HG02588 (cell line): ENCODE data around the gene PLCD1.

Experiments
- ATAC-seq: cut with Tn5 transposase; IDR thresholded peaks from one replicate; pipeline ENCODE4 v1.9.1; 2021; ENCODE audit warnings: mild to moderate bottlenecking, moderate library complexity; ENCODE audit not compliant: unreplicated experiment

Gene PLCD1

DNA sequence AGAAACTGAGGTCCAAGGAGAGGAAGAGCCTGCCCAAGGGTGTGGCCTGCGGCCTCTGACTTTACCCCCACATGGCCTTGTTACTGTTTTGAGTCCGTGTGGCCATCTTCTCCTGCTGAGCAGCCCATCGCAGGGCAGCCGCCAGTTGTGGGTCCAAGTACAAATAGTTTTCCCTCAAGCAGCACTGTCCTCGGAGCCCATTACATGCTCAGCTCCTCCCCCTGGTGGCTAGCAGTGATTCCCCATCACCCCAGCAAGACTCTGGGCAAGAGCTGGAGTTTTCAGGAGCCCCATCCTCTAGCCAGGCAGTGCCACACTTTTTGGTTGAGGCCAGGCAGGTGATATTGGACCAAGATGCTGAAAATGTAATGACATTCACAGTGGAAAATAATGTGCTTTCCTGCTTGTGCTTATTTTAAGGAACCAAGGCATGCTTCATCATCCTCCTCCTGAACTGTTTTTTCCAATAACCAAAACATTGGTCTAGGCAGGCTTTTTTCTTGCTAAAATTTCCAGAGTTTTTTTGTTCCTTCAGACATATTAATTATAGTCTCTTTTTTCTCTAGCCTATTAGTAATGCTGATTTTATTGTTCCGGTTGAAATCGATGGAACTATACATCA lies 62.1 kb downstream of the PLCD1 start:
- ATAC-seq, result no peak

DNA sequence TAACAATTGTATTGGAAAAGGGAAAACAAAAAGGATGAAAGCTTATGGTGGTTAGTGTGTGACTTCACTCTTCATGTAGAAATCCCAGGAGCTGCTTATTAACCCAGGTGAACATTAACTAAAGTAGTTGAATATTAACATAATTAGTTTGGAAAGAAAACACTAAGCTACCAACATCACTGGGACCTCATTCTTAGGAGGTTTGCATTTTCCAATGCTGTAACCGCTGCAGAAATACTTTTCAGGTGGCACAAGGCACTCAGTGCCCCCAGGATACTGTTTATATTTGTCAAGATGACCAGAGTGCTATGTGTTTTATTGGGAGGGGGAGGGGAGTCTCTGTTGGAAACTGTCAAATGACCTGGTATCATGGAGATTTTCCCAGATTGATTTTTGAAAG lies 64.7 kb downstream of the PLCD1 start:
- ATAC-seq, result no peak

DNA sequence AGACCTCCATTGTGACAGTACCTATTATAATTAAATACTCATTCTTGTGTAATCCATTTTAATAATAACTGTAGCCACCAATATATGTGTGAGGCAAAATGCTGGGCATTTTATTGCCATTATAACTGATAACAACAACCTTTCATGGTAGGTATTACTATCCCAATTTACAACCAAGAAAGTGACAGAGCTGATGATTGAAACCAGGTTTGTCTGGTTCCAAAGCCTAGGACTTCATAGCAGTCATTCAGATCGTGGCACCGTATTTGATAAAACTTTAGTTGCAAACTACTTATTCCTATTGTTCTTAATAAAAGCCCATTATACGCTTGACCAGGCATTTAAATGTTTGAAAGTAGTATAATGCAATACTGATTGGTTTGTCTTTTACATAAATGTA lies 65.3 kb downstream of the PLCD1 start:
- ATAC-seq, result no peak

DNA sequence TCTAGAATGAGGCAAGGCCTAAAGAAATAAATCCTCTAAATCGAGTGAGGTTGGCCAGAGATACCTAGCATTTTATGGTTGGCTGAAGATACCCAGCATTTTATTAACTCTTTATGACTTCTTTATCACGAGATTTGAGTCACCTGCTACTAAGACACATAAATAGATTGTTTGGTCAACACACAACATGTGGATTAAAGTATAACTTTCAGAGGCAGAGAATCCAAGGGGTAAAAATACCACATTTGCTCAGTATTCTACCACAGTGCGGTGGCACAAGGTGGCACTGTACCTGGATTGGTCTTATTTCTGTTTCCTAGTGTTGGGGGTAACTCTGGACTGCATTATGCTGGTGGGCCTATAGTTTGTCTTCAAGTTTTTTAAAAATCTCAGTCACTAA lies 65.8 kb downstream of the PLCD1 start:
- ATAC-seq, result no peak

DNA sequence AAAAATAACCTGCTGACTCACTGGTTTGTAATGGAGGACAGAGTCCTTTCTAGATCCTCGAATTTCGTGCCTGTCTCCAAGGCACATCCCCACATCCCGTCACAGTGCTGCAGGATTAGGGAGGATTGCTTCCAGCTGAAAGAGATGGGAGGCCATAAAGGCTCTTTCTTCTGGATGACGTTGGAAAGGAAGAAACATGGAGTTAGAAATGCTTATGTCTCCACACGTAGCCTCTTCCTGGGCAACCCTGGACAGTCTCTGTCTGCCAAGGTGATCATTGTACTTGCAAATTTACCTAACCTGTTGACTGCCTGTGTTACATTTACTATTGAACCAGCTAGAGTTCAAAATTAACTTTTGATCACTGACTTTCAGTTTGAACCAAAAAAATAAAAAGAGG lies 66.4 kb downstream of the PLCD1 start:
- ATAC-seq, result no peak

DNA sequence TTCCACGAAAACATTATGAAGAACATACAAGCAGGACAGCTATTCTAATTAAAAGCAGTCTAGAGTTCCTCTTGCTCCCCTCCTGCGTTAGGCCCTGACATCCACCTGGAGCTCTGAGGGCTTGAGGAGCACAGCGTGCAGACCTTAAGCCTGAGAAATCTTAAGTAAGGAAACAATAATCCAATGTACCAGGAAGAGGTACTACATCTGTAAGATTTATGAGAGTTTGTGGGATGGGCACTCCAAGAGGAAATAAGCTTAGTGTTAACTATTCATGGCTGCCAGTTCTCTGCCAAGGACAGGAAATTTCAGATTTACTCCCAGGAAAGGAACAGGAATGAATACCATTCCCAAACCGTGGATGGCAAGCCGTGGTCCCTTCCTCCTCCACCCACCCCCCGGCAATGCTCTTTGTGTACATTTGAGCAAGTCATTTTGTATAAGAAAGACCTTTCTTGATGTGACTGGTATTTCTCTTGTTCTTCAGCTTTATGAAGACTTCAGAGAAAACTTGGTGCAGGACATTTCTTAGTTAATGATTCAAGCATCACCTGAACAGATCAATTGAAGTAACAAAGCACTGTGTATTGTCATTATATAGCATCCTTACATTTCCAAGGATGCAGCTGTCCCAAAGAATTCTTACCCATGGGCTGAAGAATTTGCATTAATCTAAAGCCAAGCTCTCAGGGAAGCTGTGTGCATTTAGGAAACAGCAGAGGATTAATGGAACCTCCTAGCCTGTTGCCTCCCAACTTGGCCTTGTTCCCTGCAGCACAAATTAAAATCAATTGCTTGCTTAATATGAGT lies 67.6 kb downstream of the PLCD1 start:
- ATAC-seq, result no peak

DNA sequence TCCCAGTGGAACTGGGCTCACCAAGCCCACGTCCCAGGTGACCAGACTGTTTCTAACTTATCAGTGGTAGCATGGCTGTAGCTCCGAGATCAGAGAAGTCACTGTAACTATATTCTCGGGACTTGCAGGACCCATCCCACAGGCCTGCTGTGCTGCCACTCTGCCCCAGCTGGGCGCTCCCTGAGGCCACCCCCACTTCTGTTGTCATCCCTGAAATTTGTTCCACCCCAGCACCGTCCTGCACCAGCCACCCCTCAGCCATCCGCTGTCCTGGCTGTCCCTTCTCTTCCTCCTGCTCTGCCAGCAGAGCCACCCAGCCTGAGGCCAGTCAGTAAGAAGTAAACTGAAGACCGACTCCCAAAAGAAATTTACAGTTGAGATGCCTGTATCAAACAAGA lies 71.9 kb downstream of the PLCD1 start:
- ATAC-seq, result no peak
